A673 (cell line): Measurements from ENCODE around the gene FRMD3. TPM values are rescaled to one million over a fixed set of nuclear protein-coding genes. Genes with fewer than 3 reads are reported as not detected.

ENCODE experiments used
- BruUV-seq: library from RNA; stranded (reverse); fragments of 400-500 nt; replicated peaks from 2 replicates; lab custom pipeline; 2021; lab: Mats Ljungman, UMichigan
- CTCF ChIA-PET: fragments of 300-600 bp; sonication (Branson Sonifier 250); formaldehyde crosslinking; loops from one replicate; lab custom pipeline; 2022; ENCODE audit warnings: antibody characterized with exemption; lab: Charles Lee
- POLR2A ChIA-PET: fragments of 300-600 bp; sonication (Branson Sonifier 250); formaldehyde crosslinking; loops from one replicate; lab custom pipeline; 2022; ENCODE audit warnings: antibody characterized with exemption; ENCODE audit not compliant: low non-redundant PET; lab: Charles Lee
- DNase-seq: peaks from one replicate; pipeline ENCODE4 v3.0.0-alpha.2; 2015; ENCODE audit warnings: low spot score
- H3K27ac ChIP-seq: fragments of 200-600 bp; sonication (generic); 2 replicates; pipeline ENCODE4 v1.5.1; 2016; ENCODE audit warnings: mixed run types, low read depth, mild to moderate bottlenecking, mixed read lengths, antibody characterized with exemption, low read length; ENCODE audit not compliant: poor library complexity, severe bottlenecking
- H3K27me3 ChIP-seq: fragments of 200-600 bp; sonication (generic); replicated peaks from 2 replicates; pipeline ENCODE4 v1.6.1; 2017; ENCODE audit warnings: mixed run types, low read depth, mild to moderate bottlenecking, mixed read lengths, antibody characterized with exemption, low read length; ENCODE audit not compliant: insufficient read depth, poor library complexity
- H3K36me3 ChIP-seq: fragments of 200-600 bp; sonication (generic); 2 replicates; pipeline ENCODE4 v1.6.1; 2016; ENCODE audit warnings: mixed run types, mild to moderate bottlenecking, mixed read lengths, antibody characterized with exemption, low read length; ENCODE audit not compliant: insufficient read depth, poor library complexity, severe bottlenecking
- H3K4me1 ChIP-seq: fragments of 200-600 bp; sonication (generic); 2 replicates; pipeline ENCODE4 v1.6.1; 2017; ENCODE audit warnings: mixed run types, mild to moderate bottlenecking, mixed read lengths, antibody characterized with exemption, low read length; ENCODE audit not compliant: insufficient read depth, poor library complexity, severe bottlenecking
- H3K4me3 ChIP-seq: fragments of 200-600 bp; sonication (generic); 2 replicates; pipeline ENCODE4 v1.5.1; 2016; ENCODE audit warnings: low read depth, mixed run types, mild to moderate bottlenecking, mixed read lengths, low read length; ENCODE audit not compliant: poor library complexity, severe bottlenecking
- H3K9me3 ChIP-seq: fragments of 200-600 bp; sonication (generic); 2 replicates; pipeline ENCODE4 v1.6.1; 2016; ENCODE audit warnings: mixed run types, low read depth, mild to moderate bottlenecking, mixed read lengths, antibody characterized with exemption, low read length; ENCODE audit not compliant: poor library complexity, severe bottlenecking
- EZH2 ChIP-seq: fragments of 200-600 bp; sonication (generic); IDR thresholded peaks from 2 replicates; pipeline ENCODE4 v1.6.1; 2017; ENCODE audit warnings: borderline replicate concordance, low read depth, mild to moderate bottlenecking, mixed read lengths, antibody characterized with exemption, low read length; ENCODE audit not compliant: poor library complexity, severe bottlenecking
- intact Hi-C: fragments of 100-400 bp; cut with micrococcal nuclease; formaldehyde crosslinking; loops from one replicate; pipeline ENCODE4 v1.10.0; 2022; ENCODE audit not compliant: unreplicated experiment
- total RNA-seq: library from RNA; stranded (reverse); gene quantifications from 2 replicates; pipeline ENCODE4 v1.2.3, GENCODE V29; 2021
- TF ChIP-seq, protein P1 (sequence below): fragments of 300-800, 200-600 bp; sonication (generic); conservative IDR thresholded peaks from 2 replicates; pipeline ENCODE4 v1.5.1; 2017; ENCODE audit warnings: low read depth, mild to moderate bottlenecking, antibody characterized with exemption, low read length, moderate library complexity, mixed read lengths

Gene FRMD3
- total RNA-seq, 1 experiment from 2014 or later: 1.0 TPM

DNA sequence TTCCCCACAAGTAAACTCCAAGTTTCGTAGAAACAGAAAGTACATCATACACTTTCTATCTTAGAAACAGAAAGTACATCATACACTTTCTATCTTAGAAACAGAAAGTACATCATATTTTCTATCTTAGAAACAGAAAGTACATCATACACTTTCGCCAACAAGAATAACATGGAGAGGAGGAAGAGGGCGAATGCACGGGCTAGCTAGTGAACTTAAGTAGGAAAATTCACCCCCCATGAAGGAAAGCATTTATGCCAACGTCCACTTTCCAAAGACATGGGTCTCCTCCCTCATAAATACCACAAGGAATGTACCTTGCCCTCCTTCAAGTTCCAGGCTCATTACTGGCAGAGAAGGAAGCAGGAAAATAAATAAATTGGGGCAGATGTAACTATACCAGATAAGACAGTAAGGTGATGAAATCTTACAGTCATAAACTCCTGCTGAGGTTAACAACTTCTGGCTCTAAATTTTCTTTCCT is 64.7 kb downstream of the FRMD3 start:
- Histone ChIP-seq H3K4me1 (no peaks in the 10 kb centered on the region), H3K36me3 (no peaks in the 10 kb centered on the region), H3K27me3 (peaks cover 35% of the 10 kb centered on the region), H3K4me3 (no peak overlapping the region), H3K27ac (no peak overlapping the region), H3K9me3 (no peaks in the 10 kb centered on the region)
- ChIA-PET CTCF (no interaction called here), POLR2A (no interaction called here)
- intact Hi-C loops: no loop called here
- no peak for TF ChIP-seq EZH2
- TF ChIP-seq, protein P1, sequence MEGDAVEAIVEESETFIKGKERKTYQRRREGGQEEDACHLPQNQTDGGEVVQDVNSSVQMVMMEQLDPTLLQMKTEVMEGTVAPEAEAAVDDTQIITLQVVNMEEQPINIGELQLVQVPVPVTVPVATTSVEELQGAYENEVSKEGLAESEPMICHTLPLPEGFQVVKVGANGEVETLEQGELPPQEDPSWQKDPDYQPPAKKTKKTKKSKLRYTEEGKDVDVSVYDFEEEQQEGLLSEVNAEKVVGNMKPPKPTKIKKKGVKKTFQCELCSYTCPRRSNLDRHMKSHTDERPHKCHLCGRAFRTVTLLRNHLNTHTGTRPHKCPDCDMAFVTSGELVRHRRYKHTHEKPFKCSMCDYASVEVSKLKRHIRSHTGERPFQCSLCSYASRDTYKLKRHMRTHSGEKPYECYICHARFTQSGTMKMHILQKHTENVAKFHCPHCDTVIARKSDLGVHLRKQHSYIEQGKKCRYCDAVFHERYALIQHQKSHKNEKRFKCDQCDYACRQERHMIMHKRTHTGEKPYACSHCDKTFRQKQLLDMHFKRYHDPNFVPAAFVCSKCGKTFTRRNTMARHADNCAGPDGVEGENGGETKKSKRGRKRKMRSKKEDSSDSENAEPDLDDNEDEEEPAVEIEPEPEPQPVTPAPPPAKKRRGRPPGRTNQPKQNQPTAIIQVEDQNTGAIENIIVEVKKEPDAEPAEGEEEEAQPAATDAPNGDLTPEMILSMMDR: no peak
- DNase-seq: no peak
- no TSS peak for BruUV-seq

DNA sequence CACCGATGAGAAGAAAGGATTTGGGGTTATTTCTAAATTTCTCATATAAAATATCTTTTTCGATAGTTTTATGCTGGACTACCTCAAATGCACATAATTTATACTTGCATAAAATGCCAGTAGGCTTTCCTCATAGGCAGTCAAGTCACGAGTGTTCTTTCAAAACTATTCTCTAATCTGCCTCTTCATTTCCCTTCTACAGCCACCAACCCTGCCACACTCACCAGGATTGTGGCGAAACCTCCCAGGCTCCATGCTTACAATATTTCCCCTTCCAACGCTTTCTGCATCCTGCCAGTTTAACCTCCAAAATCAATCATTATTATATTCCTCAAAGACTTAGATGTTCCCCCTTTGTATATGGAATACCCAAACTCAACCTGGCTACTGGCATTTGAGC is 65.4 kb downstream of the FRMD3 start:
- peaks cover 35% of the 10 kb centered on the region for H3K27me3 ChIP-seq
- ChIA-PET POLR2A (no interaction called here), CTCF (no interaction called here)
- no peak overlapping the region for H3K27ac ChIP-seq
- BruUV-seq: no TSS peak
- no peak for TF ChIP-seq EZH2
- TF ChIP-seq, protein P1: no peak
- no peaks in the 10 kb centered on the region for H3K36me3 ChIP-seq
- H3K9me3 ChIP-seq: no peaks in the 10 kb centered on the region
- intact Hi-C loops: no loop called here
- DNase-seq: no peak
- no peak overlapping the region for H3K4me3 ChIP-seq
- no peaks in the 10 kb centered on the region for H3K4me1 ChIP-seq

- Histone ChIP-seq H3K36me3 (no peaks in the 10 kb centered on the region), H3K4me3 (no peak overlapping the region), H3K27ac (no peak overlapping the region), H3K9me3 (no peaks in the 10 kb centered on the region), H3K27me3 (peaks cover 35% of the 10 kb centered on the region), H3K4me1 (no peaks in the 10 kb centered on the region)
- ChIA-PET CTCF (no interaction called here), POLR2A (no interaction called here)
- no TSS peak for BruUV-seq
- TF ChIP-seq, protein P1: no peak
- TF ChIP-seq EZH2: no peak
- intact Hi-C loops: no loop called here
- no peak for DNase-seq
Measured at GRCh38 chr9:83472221-83472665, 66.0 kb downstream of the FRMD3 start.
